Smooth muscle cell (in vitro differentiated cells): ENCODE measurements around the gene ASPM. TPM values are rescaled to one million over a fixed set of nuclear protein-coding genes. Genes with fewer than 3 reads are reported as not detected.

Source experiments
- DNase-seq: peaks from one replicate; lab custom pipeline; 2025; ENCODE audit not compliant: unreplicated experiment; lab: John Stamatoyannopoulos, UW
- H2AFZ ChIP-seq: fragments of 200-600 bp; sonication (generic); 2 replicates; pipeline ENCODE4 v1.6.0; 2016; ENCODE audit warnings: antibody characterized with exemption, low read depth, mild to moderate bottlenecking
- H3F3A ChIP-seq: fragments of 200-600 bp; sonication (generic); 2 replicates; pipeline ENCODE4 v1.6.0; 2017; ENCODE audit warnings: antibody characterized with exemption, low read depth
- H3K27ac ChIP-seq: fragments of 200-600 bp; sonication (generic); 2 replicates; pipeline ENCODE4 v1.5.1; 2016; ENCODE audit warnings: low read depth, mild to moderate bottlenecking
- H3K27me3 ChIP-seq: fragments of 200-600 bp; sonication (generic); 2 replicates; pipeline ENCODE4 v1.6.1; 2016; ENCODE audit warnings: low read depth, mild to moderate bottlenecking
- H3K36me3 ChIP-seq: fragments of 200-600 bp; sonication (generic); 2 replicates; pipeline ENCODE4 v1.5.1; 2016; ENCODE audit warnings: low read depth
- H3K4me1 ChIP-seq: fragments of 200-600 bp; sonication (generic); 2 replicates; pipeline ENCODE4 v1.5.1; 2016; ENCODE audit warnings: low read depth
- H3K4me2 ChIP-seq: fragments of 200-600 bp; sonication (generic); 2 replicates; pipeline ENCODE4 v1.6.0; 2016; ENCODE audit warnings: mild to moderate bottlenecking
- H3K4me3 ChIP-seq: fragments of 200-600 bp; sonication (generic); 2 replicates; pipeline ENCODE4 v1.5.1; 2016; ENCODE audit warnings: mild to moderate bottlenecking
- H3K79me2 ChIP-seq: fragments of 200-600 bp; sonication (generic); 2 replicates; pipeline ENCODE4 v1.6.0; 2016; ENCODE audit warnings: low read depth, mild to moderate bottlenecking
- H3K9ac ChIP-seq: fragments of 200-600 bp; sonication (generic); 2 replicates; pipeline ENCODE4 v1.6.0; 2016; ENCODE audit warnings: low read depth
- H3K9me3 ChIP-seq: fragments of 200-600 bp; sonication (generic); replicated peaks from 2 replicates; pipeline ENCODE4 v1.5.1; 2016; ENCODE audit warnings: low read depth
- H4K20me1 ChIP-seq: fragments of 200-600 bp; sonication (generic); 2 replicates; pipeline ENCODE4 v1.6.0; 2016; ENCODE audit warnings: low read depth
- WGBS: methylation state at CpG from one replicate; pipeline ENCODE4 v1.1.7; 2016; ENCODE audit warnings: low lambda C conversion rate; 5-methylcytosine and 5-hydroxymethylcytosine counted together
- polyA plus RNA-seq: library from polyadenylated mRNA; unstranded; fragments of >200 nt; fragmentation: Nextera tagmentation; extraction: Ambion mirVana; gene quantifications from 2 replicates; pipeline ENCODE4 v1.2.1, GENCODE V29; 2016
- total RNA-seq: library from RNA; depleted of rRNA; stranded (reverse); fragments of >200 nt; gene quantifications from 2 replicates; pipeline ENCODE4 v1.2.3, GENCODE V29; 2014
- TF ChIP-seq, protein P1 (sequence below): fragments of 200-600 bp; sonication (generic); IDR thresholded peaks from 2 replicates; pipeline ENCODE4 v1.5.1; 2017; ENCODE audit warnings: borderline replicate concordance, mild to moderate bottlenecking, antibody characterized with exemption; ENCODE audit not compliant: insufficient read depth, poor library complexity, severe bottlenecking

Gene ASPM
- total and polyA plus RNA-seq, 2 experiments from 2014 or later, result 1.7 to 8.8 TPM

DNA sequence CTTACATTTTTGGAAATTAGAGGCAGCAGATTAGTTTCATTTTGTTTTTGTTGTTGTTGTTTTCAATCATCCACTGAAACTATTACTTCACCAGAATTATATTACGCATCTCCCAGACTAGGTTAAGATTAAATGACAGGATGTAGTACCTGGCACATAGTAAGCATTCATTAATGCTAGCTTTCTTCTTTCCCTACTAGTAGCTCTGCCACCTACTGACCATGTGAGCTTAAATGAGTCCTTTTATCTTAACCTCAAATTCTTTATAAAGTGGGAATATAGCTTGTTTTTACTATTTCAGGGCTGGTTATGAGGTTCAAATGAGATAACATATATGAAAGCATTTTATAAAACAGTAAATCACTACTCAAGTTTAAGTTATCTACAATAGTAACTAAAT is 10.2 kb upstream of the ASPM start:
- H4K20me1 ChIP-seq, result no peaks in the 10 kb centered on the region

DNA sequence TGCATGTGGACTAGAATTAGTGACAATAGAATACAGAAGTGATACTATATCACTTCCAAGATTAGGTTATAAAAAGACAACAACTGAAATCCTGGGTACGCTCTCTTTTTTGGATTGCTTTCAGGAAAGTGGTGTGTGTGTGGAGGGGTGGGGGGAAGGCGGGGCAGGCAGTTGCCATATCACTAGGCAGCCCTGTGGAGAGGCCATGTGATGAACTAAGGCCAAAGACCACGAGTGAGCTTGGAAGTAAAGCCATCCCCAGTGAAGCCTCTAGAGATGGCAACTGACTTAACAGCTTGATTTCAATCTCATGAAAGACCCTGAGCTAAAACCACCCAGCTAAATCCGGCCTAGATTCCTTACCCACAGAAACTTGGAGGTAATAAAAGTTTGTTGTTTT is 6.2 kb upstream of the ASPM start:
- TF ChIP-seq, protein P1, sequence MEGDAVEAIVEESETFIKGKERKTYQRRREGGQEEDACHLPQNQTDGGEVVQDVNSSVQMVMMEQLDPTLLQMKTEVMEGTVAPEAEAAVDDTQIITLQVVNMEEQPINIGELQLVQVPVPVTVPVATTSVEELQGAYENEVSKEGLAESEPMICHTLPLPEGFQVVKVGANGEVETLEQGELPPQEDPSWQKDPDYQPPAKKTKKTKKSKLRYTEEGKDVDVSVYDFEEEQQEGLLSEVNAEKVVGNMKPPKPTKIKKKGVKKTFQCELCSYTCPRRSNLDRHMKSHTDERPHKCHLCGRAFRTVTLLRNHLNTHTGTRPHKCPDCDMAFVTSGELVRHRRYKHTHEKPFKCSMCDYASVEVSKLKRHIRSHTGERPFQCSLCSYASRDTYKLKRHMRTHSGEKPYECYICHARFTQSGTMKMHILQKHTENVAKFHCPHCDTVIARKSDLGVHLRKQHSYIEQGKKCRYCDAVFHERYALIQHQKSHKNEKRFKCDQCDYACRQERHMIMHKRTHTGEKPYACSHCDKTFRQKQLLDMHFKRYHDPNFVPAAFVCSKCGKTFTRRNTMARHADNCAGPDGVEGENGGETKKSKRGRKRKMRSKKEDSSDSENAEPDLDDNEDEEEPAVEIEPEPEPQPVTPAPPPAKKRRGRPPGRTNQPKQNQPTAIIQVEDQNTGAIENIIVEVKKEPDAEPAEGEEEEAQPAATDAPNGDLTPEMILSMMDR, result no peak
- Histone ChIP-seq H3K27ac (no peak overlapping the region), H3K36me3 (no peaks in the 10 kb centered on the region), H3K9me3 (no peaks in the 10 kb centered on the region), H3K4me3 (no peak overlapping the region), H3K4me2 (no peak overlapping the region), H3F3A (no peaks in the 10 kb centered on the region), H3K4me1 (no peaks in the 10 kb centered on the region), H3K27me3 (no peaks in the 10 kb centered on the region), H3K9ac (no peak overlapping the region), H3K79me2 (no peaks in the 10 kb centered on the region), H2AFZ (no peak overlapping the region), H4K20me1 (no peaks in the 10 kb centered on the region)
- WGBS, result 86% methylated on average over 4 of the region's 4 CpGs
- DNase-seq, result no peak

More for the DNA sequence above, 10.2 kb upstream of the ASPM start:
- Histone ChIP-seq H3K27me3 (no peaks in the 10 kb centered on the region), H3K4me1 (no peaks in the 10 kb centered on the region), H3F3A (no peaks in the 10 kb centered on the region), H3K4me2 (no peak overlapping the region), H3K79me2 (no peaks in the 10 kb centered on the region), H3K9ac (no peak overlapping the region), H3K27ac (no peak overlapping the region), H3K9me3 (no peaks in the 10 kb centered on the region), H2AFZ (no peak overlapping the region), H3K4me3 (no peak overlapping the region), H3K36me3 (peaks cover 4% of the 10 kb centered on the region)
- TF ChIP-seq, protein P1, result no peak
- 92% methylated on average over 1 of the region's 1 CpG for WGBS
- no peak for DNase-seq

DNA sequence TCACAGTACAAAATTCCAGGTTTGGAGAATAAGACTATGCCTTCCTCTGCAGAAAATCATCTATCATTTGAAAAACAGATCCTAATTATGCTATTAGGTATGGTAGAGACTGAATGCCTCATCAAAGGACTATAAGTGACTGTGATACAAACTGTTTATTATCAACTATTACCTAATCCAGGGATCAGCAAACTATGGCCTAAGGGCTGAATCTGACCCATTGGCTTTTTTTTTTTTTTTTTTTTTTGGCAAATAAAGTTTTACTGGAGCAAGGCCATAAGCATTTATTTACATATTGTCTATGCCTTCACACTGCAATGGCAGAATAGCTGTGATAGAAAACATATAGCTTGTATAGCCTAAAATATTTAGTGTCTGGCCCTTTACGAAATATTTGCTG is 4.7 kb upstream of the ASPM start:
- H3K36me3 ChIP-seq, result no peaks in the 10 kb centered on the region
- no peak overlapping the region for H3K27ac ChIP-seq
- H3K9ac ChIP-seq, result no peak overlapping the region
- DNase-seq, result no peak
- no peaks in the 10 kb centered on the region for H3K9me3 ChIP-seq
- H3K79me2 ChIP-seq, result no peaks in the 10 kb centered on the region
- no peaks in the 10 kb centered on the region for H3K27me3 ChIP-seq
- 100% methylated on average over 1 of the region's 1 CpG for WGBS
- TF ChIP-seq, protein P1, result no peak
- no peak overlapping the region for H3K4me3 ChIP-seq
- no peak overlapping the region for H3K4me2 ChIP-seq
- no peaks in the 10 kb centered on the region for H4K20me1 ChIP-seq
- H3K4me1 ChIP-seq, result no peaks in the 10 kb centered on the region
- H3F3A ChIP-seq, result no peaks in the 10 kb centered on the region
- no peak overlapping the region for H2AFZ ChIP-seq

DNA sequence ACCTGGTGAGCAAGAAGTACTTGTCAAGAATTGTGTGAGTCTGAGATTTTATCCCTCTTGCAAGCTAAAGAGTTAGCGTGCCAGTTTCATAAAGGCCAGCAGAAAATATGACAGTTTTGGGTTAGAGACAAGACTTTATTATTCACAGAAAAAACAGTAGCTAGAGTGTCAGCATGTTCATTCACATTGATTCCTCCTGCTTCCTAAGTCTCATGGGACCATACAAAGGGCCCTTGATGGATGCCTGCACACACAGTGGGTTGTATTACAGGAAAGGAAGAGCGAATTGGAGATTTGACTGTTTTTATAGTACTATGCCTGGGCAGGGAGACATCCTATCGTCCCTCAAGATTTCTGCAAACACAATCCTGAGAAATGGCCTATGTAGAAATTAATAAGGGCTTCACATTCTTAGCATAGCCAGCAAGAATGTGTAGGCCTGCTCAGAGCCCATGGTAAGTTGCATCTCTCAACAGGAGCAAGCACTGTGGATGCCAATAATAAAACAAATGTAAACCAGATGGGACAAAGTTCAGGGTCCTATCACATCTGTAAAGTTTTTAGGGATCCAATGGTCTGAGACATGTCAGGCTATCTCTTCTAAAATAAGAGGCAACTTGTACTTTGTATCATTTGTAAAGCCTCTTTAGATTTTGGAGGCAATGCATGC is 4.0 kb upstream of the ASPM start:
- 90% methylated on average over 3 of the region's 3 CpGs for WGBS
- DNase-seq, result no peak
- Histone ChIP-seq H3K4me1 (no peaks in the 10 kb centered on the region), H3K4me2 (no peak overlapping the region), H3F3A (no peaks in the 10 kb centered on the region), H4K20me1 (no peaks in the 10 kb centered on the region), H3K9ac (no peak overlapping the region), H3K36me3 (no peaks in the 10 kb centered on the region), H3K4me3 (no peak overlapping the region), H3K79me2 (peaks cover 5% of the 10 kb centered on the region), H2AFZ (no peak overlapping the region), H3K27ac (no peak overlapping the region), H3K27me3 (no peaks in the 10 kb centered on the region), H3K9me3 (no peaks in the 10 kb centered on the region)
- TF ChIP-seq, protein P1, result no peak
